Bronchial smooth muscle cell (primary cell): Measurements from ENCODE around the gene SQSTM1. TPM values are rescaled to one million over a fixed set of nuclear protein-coding genes. Genes with fewer than 3 reads are reported as not detected.

Experiments
- total RNA-seq: library from RNA; depleted of rRNA; stranded (reverse); fragments of >200 nt; gene quantifications from 2 replicates; pipeline ENCODE4 v1.2.1, GENCODE V29; 2014

The SQSTM1 gene
- 1,109 and 1,170 TPM in 2 replicates for total RNA-seq

GRCh38 chr5:179820483-179821297 lies at the start of gene SQSTM1:
SQSTM1 (plus strand) TSS chr5:179820905; CDS start chr5:179820937, 32 bp downstream.

GRCh38 chr5:179793468-179794139 lies 27.1 kb upstream of the SQSTM1 start, which contains the start of gene LTC4S:
LTC4S (plus strand) TSS chr5:179793986; CDS start chr5:179794081, 95 bp downstream.

GRCh38 chr5:179806250-179807048 lies 14.3 kb upstream of the SQSTM1 start, which contains the start of gene MGAT4B:
MGAT4B (minus strand) TSS chr5:179806866; CDS start chr5:179806583, 283 bp downstream.

GRCh38 chr5:179858586-179859427 lies 38.1 kb downstream of the SQSTM1 start, which contains the start of gene MRNIP:
MRNIP (minus strand) TSS chr5:179858817; CDS start chr5:179858796, 21 bp downstream.

Other genes starting within 250 kb of the SQSTM1 start
- 625 and 786 TPM in 2 replicates for gene HNRNPH1, start 197.2 kb upstream of the SQSTM1 start, total RNA-seq
- 0.16 TPM in 1 of 2 replicates, not detected in the other for gene CBY3, start 139.9 kb upstream of the SQSTM1 start, total RNA-seq
- 543 and 604 TPM in 2 replicates for gene CANX, start 121.9 kb upstream of the SQSTM1 start, total RNA-seq
- 3.0 and 3.6 TPM in 2 replicates for gene MAML1, start 88.1 kb upstream of the SQSTM1 start, total RNA-seq
- gene LTC4S, start 26.9 kb upstream of the SQSTM1 start, total RNA-seq, result 0.94 and 1.3 TPM in 2 replicates
- 101 and 137 TPM in 2 replicates for gene MGAT4B, start 14.0 kb upstream of the SQSTM1 start, total RNA-seq
- 15.3 and 28.9 TPM in 2 replicates for gene MRNIP, start 37.9 kb downstream of the SQSTM1 start, total RNA-seq
- 39.6 and 43.4 TPM in 2 replicates for gene TBC1D9B, start 87.0 kb downstream of the SQSTM1 start, total RNA-seq